Activated CD4-positive, alpha-beta T cell treated with anti-CD3 and anti-CD28 coated beads for 48 hours (primary cell): ENCODE results near the gene ADRA2B.
A peak's percentile ranks its signal among the peaks of the same experiment; 100 is the strongest.
"Not testable (repeated sequence)": the region's sequence is repeated elsewhere in the genome, so short reads cannot be mapped to it uniquely, and the experiment has no call there.

Experiments
- DNase-seq: peaks from one replicate; pipeline ENCODE4 v3.0.0-alpha.2; 2020

ADRA2B gene

GRCh38 chr2:96065381-96065930 is 50.9 kb downstream of the ADRA2B start:
- DNase-seq = no peak

- DNase-seq = not testable (repeated sequence)
Measured at GRCh38 chr2:96064760-96065159, 51.6 kb downstream of the ADRA2B start.

- DNase-seq = not testable (repeated sequence)
Measured at GRCh38 chr2:96064047-96064675, 52.2 kb downstream of the ADRA2B start.

- DNase-seq = peak; percentile 57
Measured at GRCh38 chr2:96063116-96063899, 53.1 kb downstream of the ADRA2B start.
